DMS153 (cell line): Measurements from ENCODE around the gene GREM1.

Experiments used
- DNase-seq: peaks from one replicate; lab custom pipeline; 2025; lab: John Stamatoyannopoulos, UW

The GREM1 gene

DNA sequence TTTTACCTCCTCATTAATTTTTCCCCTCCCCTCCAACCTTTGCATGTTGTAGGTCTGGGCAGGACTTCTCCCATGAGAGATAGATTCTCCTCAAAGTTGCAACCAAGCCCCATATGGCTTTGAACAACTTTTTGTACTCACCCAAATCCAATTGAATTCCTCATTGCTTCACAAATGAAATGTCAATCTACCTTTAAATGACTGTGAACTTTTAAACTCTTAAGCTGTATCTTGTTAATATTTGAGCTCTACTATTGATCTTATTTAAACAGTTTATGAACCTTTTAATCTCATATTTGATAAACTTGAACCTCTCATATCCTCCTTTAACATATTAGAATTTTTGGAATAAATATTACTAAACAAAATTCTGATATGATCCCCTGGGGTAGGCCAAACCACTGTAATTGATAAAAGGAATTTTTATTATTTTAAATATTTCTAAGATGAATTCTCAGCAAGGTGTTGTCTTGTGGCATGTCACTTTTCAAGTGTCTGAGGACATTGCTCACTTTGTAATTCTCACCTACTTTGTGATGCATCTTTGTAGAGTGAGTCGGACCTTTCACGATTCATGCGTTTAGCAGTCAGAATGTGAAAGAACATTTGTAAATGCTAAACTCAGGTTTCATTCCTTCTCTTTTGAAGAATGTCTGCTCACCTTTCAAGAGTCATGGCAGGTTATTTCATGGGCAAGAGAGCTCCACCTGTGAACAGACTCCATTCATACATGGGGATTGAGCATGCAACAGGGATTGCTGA lies 23.4 kb upstream of the GREM1 start:
- DNase-seq, result no peak

DNA sequence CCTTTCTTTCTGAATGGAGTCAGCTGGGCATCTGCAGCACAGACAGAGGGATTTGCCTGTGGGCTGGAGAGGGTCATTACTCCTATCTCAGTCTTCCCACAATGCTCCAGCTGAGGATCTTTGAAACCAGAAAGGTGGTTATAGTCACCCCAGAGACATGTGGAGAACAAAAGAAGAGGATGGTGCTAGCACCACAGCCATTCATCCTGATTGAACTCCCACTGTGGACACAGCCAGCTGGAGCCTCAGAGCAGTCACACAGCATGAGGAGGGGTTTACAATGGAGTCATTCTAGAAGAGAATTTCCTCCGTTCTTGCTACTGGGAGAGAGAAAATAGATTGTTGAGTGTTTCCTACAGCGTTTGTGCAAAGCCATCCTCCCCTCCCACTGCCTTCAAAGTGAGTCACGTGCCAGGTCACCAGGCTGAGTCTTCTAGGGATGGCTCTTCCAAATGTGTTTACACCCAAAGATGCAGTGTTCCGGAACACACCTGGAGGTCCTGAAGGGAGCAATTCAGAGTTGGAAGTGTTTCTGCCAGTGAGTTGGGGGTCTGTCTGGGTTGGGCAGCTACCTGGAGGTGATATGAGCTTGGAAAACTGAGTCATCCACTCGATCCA lies 18.9 kb upstream of the GREM1 start:
- DNase-seq, result no peak

DNA sequence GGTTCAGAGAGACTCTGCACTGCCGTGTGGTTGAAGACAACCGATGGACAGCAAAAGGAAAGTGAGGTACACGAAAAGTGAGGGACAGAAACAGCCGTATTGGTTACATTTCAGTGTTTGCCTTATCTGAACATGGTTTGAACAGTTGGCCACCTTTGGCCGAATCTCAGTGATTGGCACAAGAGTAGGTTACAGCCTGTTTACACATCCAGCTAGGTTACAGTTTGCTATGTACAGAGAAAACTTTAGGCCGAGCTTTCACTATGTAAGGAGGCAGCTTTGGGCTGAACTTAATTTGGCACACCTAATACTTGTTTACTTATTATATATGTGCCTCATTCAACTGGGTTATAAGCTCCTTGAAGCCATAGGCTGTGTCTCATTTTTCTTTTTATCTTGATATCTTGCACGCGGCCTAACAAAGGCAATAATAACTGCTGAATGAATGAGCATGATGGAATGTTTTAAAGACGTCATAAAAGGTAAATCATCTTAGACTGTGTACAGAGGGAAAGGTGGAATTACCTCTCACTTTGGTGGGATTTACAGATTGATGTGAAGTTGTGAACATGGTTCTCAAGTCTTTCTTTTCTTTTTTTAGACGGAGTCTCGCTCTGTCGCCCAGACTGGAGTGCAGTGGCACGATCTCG lies 17.2 kb upstream of the GREM1 start:
- DNase-seq, result no peak

DNA sequence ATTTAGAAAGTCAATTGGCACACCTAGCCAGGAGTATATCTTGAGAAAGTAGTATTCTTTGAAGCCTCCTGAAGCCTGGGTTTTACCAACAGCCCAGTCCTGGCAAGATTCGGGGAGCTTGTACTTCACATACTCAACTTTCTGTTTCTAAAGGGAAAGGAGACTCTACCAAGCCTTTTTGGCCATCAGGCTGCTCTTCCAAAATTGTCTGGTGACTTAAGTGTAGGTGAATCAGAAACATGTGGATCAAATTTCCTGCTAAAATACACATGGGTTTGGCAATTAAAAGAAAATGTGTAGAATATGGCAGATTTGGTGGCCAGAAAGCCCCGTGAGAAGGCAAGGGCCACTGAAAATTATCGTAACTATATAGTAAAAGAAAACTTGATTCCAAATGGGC lies 15.9 kb upstream of the GREM1 start:
- no peak for DNase-seq

DNA sequence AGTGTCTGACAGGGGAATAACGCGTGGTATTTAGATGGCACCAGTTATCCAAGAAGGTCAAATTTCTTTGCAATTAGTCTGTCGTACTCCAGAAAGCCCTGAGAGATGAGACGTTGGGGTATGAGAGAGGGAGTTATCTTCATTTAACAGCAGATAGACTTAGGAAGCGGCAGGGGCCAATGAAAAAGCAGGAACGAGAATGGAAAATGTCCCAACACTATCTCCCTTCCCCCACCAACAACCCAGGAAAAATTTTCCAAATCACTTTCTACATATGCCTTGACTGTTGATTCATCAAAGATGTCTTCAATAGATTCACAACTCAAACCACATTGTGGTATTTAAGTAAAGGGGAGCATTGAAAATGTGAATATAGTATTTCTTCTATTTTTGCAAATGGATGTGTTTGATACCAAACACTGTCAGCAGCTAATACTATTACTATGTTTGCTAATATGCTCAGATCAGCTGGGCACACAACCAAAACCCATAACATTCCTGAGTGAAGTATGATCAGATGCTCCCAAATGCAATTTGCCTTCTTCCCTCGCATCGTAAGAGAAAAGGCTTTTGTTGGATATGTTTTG lies 13.3 kb upstream of the GREM1 start:
- DNase-seq, result no peak

DNA sequence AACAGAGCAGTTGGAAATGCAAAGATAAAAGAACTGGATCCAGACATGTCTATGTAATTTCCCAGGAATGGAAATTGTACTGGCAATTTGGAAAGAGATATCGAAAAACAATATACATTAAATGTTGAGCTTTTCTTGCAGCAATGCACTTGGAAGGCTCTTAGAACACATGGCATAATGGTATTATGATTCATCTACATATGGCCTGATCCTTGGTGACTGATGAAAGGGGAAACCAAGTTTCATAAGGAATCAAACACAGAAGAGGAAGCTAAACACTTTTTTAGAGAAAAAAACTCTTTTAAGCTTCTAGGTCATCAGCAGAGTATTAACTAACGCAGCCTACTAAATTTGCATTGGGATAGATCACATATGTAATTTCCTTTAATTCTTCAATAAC lies 12.4 kb upstream of the GREM1 start:
- DNase-seq, result no peak

DNA sequence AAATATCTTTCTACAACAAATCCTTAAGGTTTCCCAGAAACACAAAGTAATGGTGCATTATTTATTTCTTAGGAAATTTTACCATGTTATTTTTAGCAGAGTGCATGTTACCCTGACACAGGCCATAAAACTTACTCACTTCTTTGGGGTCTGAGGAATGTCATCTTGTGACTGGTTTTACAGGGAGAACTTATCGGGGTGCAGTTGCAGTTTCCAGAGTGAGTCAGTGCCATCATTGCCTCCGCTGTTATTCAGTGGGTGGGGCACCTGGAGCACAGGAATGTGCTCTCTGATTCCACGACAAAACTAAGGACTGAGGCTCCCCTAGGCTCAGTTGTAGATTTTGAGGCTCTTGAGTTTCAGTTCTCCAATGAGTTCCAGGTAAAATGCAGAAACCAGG lies 11.1 kb upstream of the GREM1 start:
- no peak for DNase-seq

DNA sequence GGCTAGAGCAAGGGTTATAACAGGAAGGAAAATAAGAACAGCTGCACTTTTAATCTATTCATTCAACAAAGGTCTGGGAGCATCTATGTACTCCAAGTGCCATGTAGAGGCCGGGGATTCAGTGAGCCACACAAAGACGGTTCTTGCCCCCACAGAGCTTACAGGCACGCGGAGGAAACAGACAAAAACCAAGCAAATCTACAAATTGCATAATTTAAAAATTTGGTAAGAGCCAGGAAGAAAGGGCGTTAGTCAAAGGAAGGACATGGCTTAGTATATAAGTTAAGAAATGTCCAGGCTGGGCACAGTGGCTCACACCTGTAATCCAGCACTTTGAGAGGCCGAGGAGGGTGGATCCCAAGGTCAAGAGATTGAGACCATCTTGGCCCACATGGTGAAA lies 10.4 kb upstream of the GREM1 start:
- no peak for DNase-seq

DNA sequence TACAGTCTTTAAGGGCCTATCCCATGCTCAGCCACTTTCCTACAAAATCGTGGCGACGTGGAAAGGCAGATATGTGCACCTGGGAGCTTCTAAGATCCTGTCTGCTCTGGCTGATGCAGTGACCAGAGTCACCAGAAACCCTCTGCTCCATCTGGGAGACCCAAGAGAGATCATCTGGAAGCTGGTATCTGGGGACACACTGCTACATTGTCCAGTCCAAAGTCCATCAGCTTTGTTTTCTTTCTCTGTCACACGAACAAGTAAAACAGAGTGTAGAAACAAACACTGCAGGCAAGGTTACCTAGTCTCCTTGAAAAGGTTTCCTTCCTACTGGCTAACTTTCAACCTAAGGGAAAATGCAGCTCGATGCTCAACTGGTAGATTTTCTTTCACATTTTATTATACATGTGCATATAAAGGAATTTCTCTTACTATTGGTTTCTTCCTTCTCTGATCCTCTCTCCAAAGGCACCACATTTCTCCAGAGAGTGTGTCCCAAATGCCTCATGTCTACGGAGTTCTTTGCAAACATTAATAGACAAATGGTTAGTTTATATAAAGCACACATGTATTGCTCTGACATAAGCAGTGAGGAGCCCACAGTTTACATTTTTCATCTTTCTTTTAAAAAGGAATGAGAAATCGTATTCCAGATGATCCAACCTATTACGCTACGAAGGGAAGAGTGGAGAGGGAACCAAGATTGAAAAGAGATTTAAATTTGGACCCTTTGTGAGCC lies 8.3 kb upstream of the GREM1 start:
- DNase-seq, result no peak

DNA sequence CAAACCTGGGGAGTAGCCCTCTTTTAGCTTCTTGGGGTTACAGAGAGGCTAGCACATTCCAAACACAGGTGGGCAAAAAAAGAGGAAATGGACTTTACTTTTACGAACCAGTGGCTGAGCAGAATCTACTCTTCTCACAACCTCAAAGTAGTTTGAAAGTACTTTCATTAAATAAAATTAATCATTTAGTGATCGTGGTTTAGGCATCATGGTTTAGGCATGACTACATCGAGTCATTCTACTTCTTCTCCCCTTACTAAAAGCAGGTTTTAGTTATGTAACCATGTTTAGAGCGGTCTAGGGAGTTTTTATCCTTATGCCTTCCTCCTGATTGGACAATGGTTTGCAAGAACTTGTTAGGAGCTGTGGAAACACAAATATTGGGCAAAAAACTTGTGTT lies 2.5 kb upstream of the GREM1 start:
- DNase-seq, result no peak

DNA sequence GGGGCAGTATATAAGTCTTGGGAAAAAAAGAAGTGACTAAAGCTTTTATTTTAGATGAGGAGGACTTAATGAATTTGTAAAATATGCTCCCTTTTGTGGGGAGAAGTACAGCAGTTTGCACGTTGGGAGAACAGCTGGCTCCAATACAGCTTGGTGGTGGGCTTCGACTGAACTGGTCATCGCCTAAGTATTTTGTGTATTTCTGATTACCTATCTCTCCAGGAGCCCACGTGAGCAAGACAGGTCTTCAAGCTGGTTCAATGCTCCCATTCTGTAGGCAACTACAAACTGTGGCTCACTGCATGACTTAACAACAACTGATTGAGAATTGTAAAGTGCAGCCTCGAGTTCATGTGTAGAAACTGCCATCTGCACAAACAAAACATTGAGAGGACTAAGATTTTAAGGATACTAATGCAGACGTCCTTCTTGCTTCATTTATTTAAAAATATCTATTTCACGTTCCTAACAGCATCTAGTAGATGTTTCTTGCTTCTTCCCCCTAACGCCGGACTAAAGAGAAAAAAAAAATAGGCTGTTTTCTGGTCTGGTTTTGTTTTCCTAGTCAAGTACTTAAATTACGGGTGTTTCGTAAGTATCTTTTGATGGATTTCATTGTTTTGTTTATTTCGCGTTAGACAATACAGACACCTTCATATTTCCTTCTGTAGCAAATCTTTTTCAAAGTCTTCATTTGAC lies 1.4 kb upstream of the GREM1 start:
- DNase-seq, result no peak

DNA sequence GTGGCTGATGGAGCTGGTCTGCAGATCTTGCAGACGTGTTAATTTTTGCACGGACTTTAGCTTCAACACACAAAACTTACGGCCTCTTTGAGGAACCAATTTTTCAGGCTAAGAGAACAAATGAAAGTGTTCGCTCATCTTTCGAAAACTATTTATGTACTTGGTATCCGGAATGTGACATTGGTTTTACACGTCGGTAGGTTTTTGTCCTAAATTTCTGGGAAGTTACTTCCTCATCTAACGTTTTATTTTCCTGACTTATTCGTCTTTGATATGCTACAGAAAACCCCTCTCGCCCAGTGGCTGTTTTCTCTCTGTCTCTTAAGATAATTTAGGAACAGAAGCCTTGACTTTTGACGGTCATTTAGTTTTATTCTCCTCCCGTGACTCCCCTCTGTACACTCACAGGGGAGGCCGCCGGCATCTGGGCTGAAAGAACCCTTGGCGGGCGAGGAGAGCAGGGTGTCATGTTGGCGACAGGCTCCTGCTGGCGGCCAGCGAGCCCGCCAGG lies 834 bp upstream of the GREM1 start:
- DNase-seq, result no peak

DNA sequence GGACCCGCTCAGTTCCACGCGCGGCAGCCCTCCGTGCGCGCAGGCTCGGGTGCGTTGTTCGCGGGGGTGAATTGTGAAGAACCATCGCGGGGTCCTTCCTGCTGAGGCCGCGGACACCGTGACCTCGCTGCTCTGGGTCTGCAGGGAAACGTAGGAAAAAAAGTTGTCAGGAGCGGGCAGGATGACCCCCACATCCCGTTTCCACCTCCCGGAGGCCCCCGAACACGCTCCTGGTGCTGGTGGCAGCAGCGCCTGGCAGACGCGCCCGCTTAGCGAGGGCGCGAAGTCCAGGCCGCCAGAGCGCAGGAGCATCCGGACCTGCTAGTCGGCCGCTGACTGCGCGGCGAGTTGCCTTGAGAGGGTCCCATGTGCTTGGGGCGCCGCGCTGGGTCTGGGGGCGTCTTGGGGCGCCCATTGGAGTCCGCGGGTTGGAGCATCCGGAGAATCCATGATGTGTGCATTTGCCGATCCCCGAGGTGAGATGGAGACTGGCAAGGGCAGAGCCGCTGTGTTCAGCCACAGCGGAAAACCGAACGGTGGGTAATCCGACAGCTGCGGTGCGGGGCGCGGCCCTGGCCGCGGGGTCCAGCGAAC lies 520 bp downstream of the GREM1 start:
- no peak for DNase-seq

DNA sequence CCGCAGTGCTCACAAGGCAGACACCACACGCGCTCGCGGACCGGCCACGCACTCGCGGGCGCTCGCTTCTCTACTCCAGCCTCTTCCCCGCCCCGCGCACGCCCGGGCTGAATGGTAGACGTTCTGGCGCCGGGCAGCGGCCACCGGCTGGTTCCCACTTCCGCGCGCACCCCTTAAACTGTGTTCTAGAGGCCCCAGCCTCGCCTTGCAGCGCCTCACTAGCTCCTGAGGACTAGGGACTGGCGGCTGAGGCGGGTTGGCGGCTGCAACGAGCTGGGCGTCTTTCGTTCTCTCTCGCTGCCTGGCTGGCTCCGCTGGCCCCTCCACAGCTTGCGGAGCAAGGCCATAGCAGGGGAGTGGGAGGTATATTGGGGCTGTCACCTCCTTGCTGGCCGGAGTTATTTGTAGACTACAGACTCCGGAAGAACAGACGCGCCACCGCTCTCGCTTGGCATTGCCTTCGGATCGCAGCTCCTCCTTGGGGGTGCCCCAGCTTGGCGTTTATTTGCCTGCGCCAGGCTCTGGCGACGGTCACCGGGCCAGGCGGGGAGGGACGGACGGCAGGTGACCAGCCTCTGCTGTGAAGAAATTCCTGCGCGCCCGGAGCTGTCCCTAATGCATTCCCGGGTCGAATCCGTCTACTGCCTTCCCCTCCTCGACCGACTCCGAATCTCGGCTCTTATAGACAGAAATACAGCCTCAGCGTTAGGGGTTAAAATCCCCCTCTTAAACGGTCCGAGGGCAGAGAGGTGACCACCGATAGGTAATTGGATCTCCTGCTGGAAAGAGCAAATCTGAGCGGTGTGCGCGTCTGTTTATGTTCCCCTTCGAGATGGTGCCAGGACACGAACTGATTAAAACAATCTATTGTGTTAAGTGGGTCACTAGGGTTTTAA lies 1.3 kb downstream of the GREM1 start:
- DNase-seq, result no peak

DNA sequence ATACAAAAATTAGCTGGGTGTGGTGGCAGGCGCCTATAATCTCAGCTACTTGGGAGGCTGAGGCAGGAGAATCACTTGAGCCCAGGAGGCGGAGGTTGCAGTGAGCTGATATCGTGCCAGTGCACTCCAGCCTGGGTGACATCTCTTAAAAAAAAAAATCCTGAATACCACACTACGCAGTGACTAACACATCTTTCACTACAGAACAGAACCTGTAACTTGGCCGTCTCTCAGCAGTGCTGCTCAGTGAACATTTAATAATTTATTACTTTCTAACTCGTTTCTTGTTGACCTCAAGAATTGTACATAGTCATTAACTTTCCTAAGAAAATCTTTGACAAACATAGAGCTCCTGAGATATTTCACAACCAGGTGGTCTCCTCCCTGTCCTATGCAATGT lies 3.8 kb downstream of the GREM1 start:
- DNase-seq, result no peak

DNA sequence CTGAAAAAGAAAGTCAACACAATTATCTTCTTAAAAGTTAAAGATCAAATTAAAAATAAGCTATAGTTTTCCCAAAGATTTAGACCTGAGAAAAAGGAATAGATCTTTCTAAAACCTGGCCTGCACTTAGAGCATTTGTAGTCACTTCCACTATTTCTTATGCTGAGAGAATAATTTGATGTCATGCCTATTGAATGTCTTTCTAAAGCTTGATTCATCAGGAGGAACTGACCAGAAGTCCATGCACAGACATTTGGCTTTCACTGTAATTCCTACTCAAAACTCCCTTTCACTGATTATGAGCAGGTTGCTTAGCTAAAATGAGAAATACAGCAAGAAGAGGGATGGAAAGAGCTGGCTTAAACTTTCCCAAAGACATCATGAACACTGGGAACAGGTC lies 4.3 kb downstream of the GREM1 start:
- DNase-seq, result no peak

DNA sequence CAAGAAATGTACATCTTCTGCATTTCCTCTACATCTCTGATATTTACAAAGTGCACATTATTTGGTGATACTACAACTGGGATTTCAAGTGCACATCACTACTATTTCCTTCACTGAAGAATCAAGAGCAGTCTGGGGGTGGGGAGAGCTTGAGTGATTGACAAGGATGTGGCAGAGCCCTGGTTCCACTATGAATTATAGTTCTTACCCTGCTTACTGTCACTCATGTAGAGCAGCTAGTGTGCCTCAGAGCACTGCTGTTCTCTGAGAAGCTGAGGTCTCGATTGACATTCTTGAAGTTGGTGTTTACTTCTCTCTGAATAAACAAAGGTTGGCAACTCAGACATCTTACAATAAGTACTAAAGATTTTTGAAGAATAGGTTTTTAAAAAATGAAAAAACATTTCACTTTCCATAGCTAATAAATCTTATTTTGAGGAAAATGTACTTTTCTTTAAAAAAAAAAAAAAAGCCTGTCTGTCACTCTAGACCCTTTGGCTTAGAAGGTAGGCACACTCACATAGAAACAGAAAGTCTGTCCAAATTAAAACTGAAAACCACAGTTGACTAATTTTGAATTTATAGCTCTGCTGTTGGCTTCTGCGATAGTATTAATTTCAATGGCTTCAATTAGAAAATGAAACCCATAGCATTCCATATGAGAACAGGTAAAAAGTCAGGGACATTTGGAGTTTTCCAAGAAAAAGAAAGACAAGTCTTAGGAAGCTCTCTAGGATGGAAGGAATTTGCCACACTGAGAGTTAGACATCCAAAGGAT lies 5.6 kb downstream of the GREM1 start:
- DNase-seq, result no peak

DNA sequence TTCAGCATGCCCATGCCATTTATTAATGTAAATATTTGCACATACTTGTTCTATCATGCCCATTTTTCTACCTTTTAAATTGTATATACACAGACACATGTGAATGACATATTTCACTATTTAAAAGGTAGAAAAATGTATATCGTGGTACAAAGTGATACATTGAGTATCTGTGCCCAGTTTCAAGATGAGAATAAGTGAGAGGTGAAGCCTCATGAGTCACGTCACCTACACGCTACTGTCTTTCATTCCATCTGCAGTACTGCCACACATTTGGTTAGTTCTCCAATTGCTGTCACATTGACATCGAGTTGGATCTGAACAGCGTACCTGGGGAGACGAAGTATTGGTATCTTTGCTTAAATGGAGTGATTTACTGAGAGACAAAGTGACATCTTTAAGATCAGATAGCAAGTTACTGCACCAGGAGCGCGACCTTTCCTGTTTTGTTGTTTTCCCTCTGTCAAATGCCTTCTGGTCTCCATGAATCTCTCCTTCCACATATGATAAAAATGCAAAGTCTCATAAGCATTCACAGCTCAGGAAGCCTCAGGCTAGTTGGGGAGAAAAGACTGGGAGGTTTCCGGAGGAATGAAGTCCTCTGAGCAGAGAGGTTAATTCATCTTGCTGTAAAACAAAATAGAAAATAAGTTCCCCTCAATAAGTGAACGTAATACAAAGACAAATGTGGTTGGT lies 12.0 kb downstream of the GREM1 start:
- no peak for DNase-seq
